IMR-90 (cell line): ENCODE data around the gene EDNRB. TPM values are rescaled to one million over a fixed set of nuclear protein-coding genes. Genes with fewer than 3 reads are reported as not detected.

ENCODE experiments used
- ATAC-seq: fragments of 200-7000 bp; cut with Tn5 transposase; 2 replicates; pipeline ENCODE4 v1.9.1; 2020; ENCODE audit warnings: low read depth, mild to moderate bottlenecking, moderate library complexity
- BruUV-seq: library from RNA; stranded (reverse); fragments of 400-500 nt; replicated peaks from 2 replicates; lab custom pipeline; 2021; lab: Mats Ljungman, UMichigan
- CTCF ChIA-PET: fragments of 300-600 bp; formaldehyde crosslinking; extraction: SDS; loops from one replicate; lab custom pipeline; 2021; ENCODE audit warnings: antibody characterized with exemption; lab: Yijun Ruan, JAX
- POLR2A ChIA-PET: fragments of 300-600 bp; sonication (Branson Sonifier 250); formaldehyde crosslinking; loops from one replicate; lab custom pipeline; 2022; ENCODE audit warnings: antibody characterized with exemption; ENCODE audit not compliant: unreplicated experiment; lab: Charles Lee
- DNase-seq: peaks from one replicate; pipeline ENCODE4 v3.0.0; 2013
- H2AFZ ChIP-seq: replicated peaks from 2 replicates; pipeline ENCODE3; 2013; ENCODE audit warnings: low read length, mild to moderate bottlenecking; ENCODE audit not compliant: poor library complexity
- H2AK5ac ChIP-seq: 2 replicates; pipeline ENCODE4 v1.6.1; 2013; ENCODE audit warnings: low read depth, low read length, inconsistent platforms
- H2AK9ac ChIP-seq: replicated peaks from 2 replicates; pipeline ENCODE3; 2013; ENCODE audit warnings: mild to moderate bottlenecking, low read depth, low read length, moderate library complexity; ENCODE audit not compliant: poor library complexity
- H2BK120ac ChIP-seq: 2 replicates; pipeline ENCODE4 v1.6.1; 2013; ENCODE audit warnings: low read depth, low read length, inconsistent platforms
- H2BK15ac ChIP-seq: 3 replicates; pipeline ENCODE4 v1.6.1; 2013; ENCODE audit warnings: low read depth, low read length, inconsistent platforms
- H2BK20ac ChIP-seq: 2 replicates; pipeline ENCODE4 v1.6.1; 2013; ENCODE audit warnings: low read depth, mild to moderate bottlenecking, inconsistent platforms, low read length, moderate library complexity
- H2BK5ac ChIP-seq: 2 replicates; pipeline ENCODE4 v1.6.1; 2013; ENCODE audit warnings: mild to moderate bottlenecking, low read depth, low read length, inconsistent platforms; ENCODE audit not compliant: poor library complexity, severe bottlenecking
- H3K14ac ChIP-seq: replicated peaks from 2 replicates; pipeline ENCODE4 v1.6.1; 2013; ENCODE audit warnings: low read depth, low read length, inconsistent platforms
- H3K18ac ChIP-seq: 2 replicates; pipeline ENCODE4 v1.6.1; 2013; ENCODE audit warnings: low read depth, low read length, control low read depth
- H3K23ac ChIP-seq: 2 replicates; pipeline ENCODE4 v1.6.1; 2013; ENCODE audit warnings: low read depth, low read length, inconsistent platforms
- H3K27ac ChIP-seq: 2 replicates; pipeline ENCODE4 v1.5.1; 2013; ENCODE audit warnings: mild to moderate bottlenecking, control low read depth, low read length; ENCODE audit not compliant: insufficient read depth
- H3K27me3 ChIP-seq: 2 replicates; pipeline ENCODE4 v1.6.1; 2013; ENCODE audit warnings: low read length; ENCODE audit not compliant: control insufficient read depth, insufficient read depth
- H3K36me3 ChIP-seq: 2 replicates; pipeline ENCODE4 v1.6.1; 2013; ENCODE audit warnings: low read length, mixed read lengths; ENCODE audit not compliant: control insufficient read depth, insufficient read depth
- H3K4ac ChIP-seq: 2 replicates; pipeline ENCODE4 v1.6.1; 2013; ENCODE audit warnings: low read depth, low read length, inconsistent platforms
- H3K4me1 ChIP-seq: 2 replicates; pipeline ENCODE4 v1.6.1; 2013; ENCODE audit warnings: low read length, mixed read lengths; ENCODE audit not compliant: control insufficient read depth, insufficient read depth
- H3K4me2 ChIP-seq: 2 replicates; pipeline ENCODE4 v1.6.1; 2013; ENCODE audit warnings: low read depth, mild to moderate bottlenecking, control low read depth, low read length, moderate library complexity
- H3K4me3 ChIP-seq: 2 replicates; pipeline ENCODE4 v1.5.1; 2013; ENCODE audit warnings: low read depth, mild to moderate bottlenecking, control low read depth, low read length, moderate library complexity; ENCODE audit not compliant: insufficient read depth
- H3K56ac ChIP-seq: 2 replicates; pipeline ENCODE4 v1.6.1; 2013; ENCODE audit warnings: low read length, inconsistent platforms; ENCODE audit not compliant: insufficient read depth; ENCODE audit errors: extremely low read depth
- H3K79me1 ChIP-seq, 2 experiments: 2 replicates each; pipeline ENCODE4 v1.6.1; 2013; ENCODE audit warnings: low read length in 2 of 2, inconsistent platforms in 1 of 2, low read depth in 1 of 2
- H3K9ac ChIP-seq: 2 replicates; pipeline ENCODE4 v1.6.1; 2013; ENCODE audit warnings: low read depth, low read length, control low read depth
- H3K9me1 ChIP-seq: 2 replicates; pipeline ENCODE4 v1.6.1; 2013; ENCODE audit warnings: low read length, inconsistent platforms; ENCODE audit not compliant: insufficient read depth
- H3K9me3 ChIP-seq: 2 replicates; pipeline ENCODE4 v1.6.1; 2013; ENCODE audit warnings: low read length; ENCODE audit not compliant: control insufficient read depth, insufficient read depth
- H4K20me1 ChIP-seq: 2 replicates; pipeline ENCODE4 v1.6.1; 2013; ENCODE audit warnings: low read length, inconsistent platforms; ENCODE audit not compliant: insufficient read depth
- H4K5ac ChIP-seq: 2 replicates; pipeline ENCODE4 v1.6.1; 2013; ENCODE audit warnings: mild to moderate bottlenecking, low read depth, low read length, control low read depth
- H4K8ac ChIP-seq, 2 experiments: 2 replicates each; pipeline ENCODE4 v1.6.1; 2013; ENCODE audit warnings: low read depth in 2 of 2, low read length in 2 of 2, control low read depth in 1 of 2, inconsistent platforms in 1 of 2
- H4K91ac ChIP-seq: 2 replicates; pipeline ENCODE4 v1.6.1; 2013; ENCODE audit warnings: low read depth, low read length, inconsistent platforms; ENCODE audit not compliant: insufficient read depth
- BHLHE40 ChIP-seq: fragments of 150-350 bp; IDR thresholded peaks from 2 replicates; pipeline ENCODE4 v1.6.1; 2016; ENCODE audit warnings: mild to moderate bottlenecking, low read depth, low read length
- FOS ChIP-seq: fragments of 150-350 bp; IDR thresholded peaks from 2 replicates; pipeline ENCODE4 v1.6.1; 2016; ENCODE audit warnings: low read depth, low read length
- MAFK ChIP-seq: IDR thresholded peaks from 2 replicates; pipeline ENCODE4 v1.6.1; 2012; ENCODE audit warnings: low read depth, low read length, improper control_type of control experiment
- POLR2A ChIP-seq: IDR thresholded peaks from 2 replicates; pipeline ENCODE4 v1.6.1; 2012; ENCODE audit warnings: mild to moderate bottlenecking, low read depth, low read length
- SMC3 ChIP-seq: fragments of 150-350 bp; IDR thresholded peaks from 2 replicates; pipeline ENCODE4 v1.6.1; 2016; ENCODE audit warnings: low read depth, mild to moderate bottlenecking, antibody characterized with exemption, low read length, moderate library complexity
- USF2 ChIP-seq: fragments of 150-350 bp; IDR thresholded peaks from 2 replicates; pipeline ENCODE4 v1.6.1; 2017; ENCODE audit warnings: mild to moderate bottlenecking, antibody characterized with exemption, low read length, low read depth
- WGBS, 2 experiments: methylation state at CpG; one replicate each; pipeline versions ENCODE4 v1.1.5 to v1.1.7; 2013; ENCODE audit warnings: missing lambda C conversion rate in 2 of 2; ENCODE audit not compliant: insufficient read length in 1 of 2; ENCODE audit errors: extremely low coverage in 2 of 2; 5-methylcytosine and 5-hydroxymethylcytosine counted together
- dilution Hi-C: fragments of 300-500 bp; cut with HindIII; formaldehyde crosslinking; loops from one replicate; pipeline ENCODE4 v1.14.3; 2018; ENCODE audit warnings: low sequenced_read_pairs; ENCODE audit not compliant: unreplicated experiment
- in situ Hi-C: fragments of 300-500 bp; cut with MboI; formaldehyde crosslinking; loops from 3 replicates; pipeline ENCODE4 v1.14.3; 2019; ENCODE audit warnings: low sequenced_read_pairs, inconsistent platforms, mixed read lengths
- intact Hi-C: fragments of 100-400 bp; cut with micrococcal nuclease; formaldehyde crosslinking; loops from 2 replicates; pipeline ENCODE4 v1.10.0; 2022
- polyA plus RNA-seq, 3 experiments: library from polyadenylated mRNA; depleted of rRNA; stranded (reverse); fragments of >200 nt; gene quantifications; 2 replicates each; pipeline ENCODE4 v1.2.3, GENCODE V29; 2012; ENCODE audit warnings: low replicate concordance in 1 of 3
- total RNA-seq: library from RNA; depleted of rRNA; stranded (reverse); fragments of >200 nt; gene quantifications from 2 replicates; pipeline ENCODE4 v1.2.3, GENCODE V29; 2012

EDNRB gene
- total and polyA plus RNA-seq, 2 of the 4 experiments (the other 2 are of a cell fraction): under 0.01 to 0.09 TPM

DNA sequence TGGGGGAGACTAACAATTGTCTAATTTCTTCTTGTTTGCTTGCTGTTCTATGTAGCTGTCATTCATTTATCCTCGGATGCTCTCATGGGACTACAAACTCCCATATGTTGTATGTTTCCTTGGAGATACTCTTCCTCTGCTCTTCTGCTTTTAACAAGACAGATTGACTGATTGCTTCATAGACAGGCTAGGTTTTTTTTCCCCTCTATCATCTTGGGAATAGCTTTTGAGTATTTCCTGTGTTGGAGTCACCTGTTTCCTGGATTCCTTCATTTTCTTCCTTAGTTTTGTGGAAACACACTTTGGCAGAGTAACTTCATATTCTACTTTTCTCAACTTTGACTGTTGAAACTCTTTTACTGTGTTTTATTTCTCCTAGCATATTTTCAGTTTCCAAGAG is 27.6 kb downstream of the EDNRB start:
- POLR2A ChIA-PET: no interaction called here

More for the DNA sequence above, 27.6 kb downstream of the EDNRB start:
- Histone ChIP-seq H3K4ac (no peak overlapping the region), H3K14ac (no peak overlapping the region), H2BK15ac (no peak overlapping the region), H3K4me3 (no peak overlapping the region), H2BK120ac (no peak overlapping the region), H3K4me2 (no peak overlapping the region), H3K56ac (no peak overlapping the region), H2AK9ac (no peak overlapping the region), H2AFZ (no peak overlapping the region), H3K9me3 (no peaks in the 10 kb centered on the region), H3K9ac (no peak overlapping the region), H4K20me1 (no peaks in the 10 kb centered on the region), H3K27ac (no peak overlapping the region), H3K23ac (no peak overlapping the region), H4K5ac (no peak overlapping the region), H2AK5ac (no peak overlapping the region), H4K8ac (no peak overlapping the region), H4K91ac (no peak overlapping the region), H2BK5ac (no peak overlapping the region), H3K27me3 (no peaks in the 10 kb centered on the region), H3K4me1 (no peaks in the 10 kb centered on the region), H3K79me1 (no peaks in the 10 kb centered on the region), H2BK20ac (no peak overlapping the region), H3K36me3 (no peaks in the 10 kb centered on the region), H3K9me1 (no peaks in the 10 kb centered on the region), H3K18ac (no peak overlapping the region)
- intact Hi-C loops: no loop called here
- dilution Hi-C loops: no loop called here
- no peak for ATAC-seq
- in situ Hi-C loops: no loop called here
- CTCF ChIA-PET: interaction anchor here (0.6 kb wide), 1 partner anchor 47 kb away, joined by 3 read pairs; no protein-coding TSS in a partner anchor
- TF ChIP-seq POLR2A: no peak
- TF ChIP-seq MAFK: no peak
- no peak for TF ChIP-seq FOS
- TF ChIP-seq BHLHE40: no peak
- no peak for TF ChIP-seq SMC3
- no peak for TF ChIP-seq USF2
- no peak for DNase-seq
- WGBS, 2 experiments: no CpG with 5 or more reads among the region's 1 CpG
- BruUV-seq: no TSS peak
